IgD-negative memory B cell (primary cell): ENCODE data around the gene CAMK2D. TPM values are rescaled to one million over a fixed set of nuclear protein-coding genes. Genes with fewer than 3 reads are reported as not detected.
"Not testable (repeated sequence)": the region's sequence is repeated elsewhere in the genome, so short reads cannot be mapped to it uniquely, and the experiment has no call there.

Experiments used
- H3K27ac Mint-ChIP-seq, 3 donors: one replicate each; pipeline ENCODE4 v1.8.0; 2020 to 2022; ENCODE audit warnings: mild to moderate bottlenecking in 3 of 3, mixed read lengths in 3 of 3, moderate library complexity in 1 of 3
- H3K27me3 Mint-ChIP-seq: one replicate; pipeline ENCODE4 v1.8.0; 2021; ENCODE audit warnings: mixed read lengths
- H3K36me3 Mint-ChIP-seq: one replicate; pipeline ENCODE4 v1.8.0; 2020; ENCODE audit warnings: mild to moderate bottlenecking, mixed read lengths
- H3K4me1 Mint-ChIP-seq, 3 donors: one replicate each; pipeline ENCODE4 v1.8.0; 2020 to 2022; ENCODE audit warnings: mixed read lengths in 3 of 3, mild to moderate bottlenecking in 1 of 3
- H3K4me3 Mint-ChIP-seq, 4 donors: one replicate each; pipeline ENCODE4 v1.8.0; 2020 to 2022; ENCODE audit warnings: mild to moderate bottlenecking in 4 of 4, mixed read lengths in 4 of 4, moderate library complexity in 3 of 4
- H3K9me3 Mint-ChIP-seq, 3 donors: one replicate each; pipeline ENCODE4 v1.8.0; 2020 to 2021; ENCODE audit warnings: mixed read lengths in 3 of 3, mild to moderate bottlenecking in 1 of 3
- polyA plus RNA-seq: library from polyadenylated mRNA; unstranded; fragments of 300-500 nt; fragmentation: Illumina TruSeq; gene quantifications from one replicate; pipeline ENCODE4 v1.2.3, GENCODE V29; 2021

Gene CAMK2D
- polyA plus RNA-seq, 1 donor from 2014 or later = 14.2 TPM

GRCh38 chr4:113695328-113696169, 66.0 kb downstream of the CAMK2D start:
- no peaks in the 10 kb centered on the region for H3K9me3 Mint-ChIP-seq
- no peaks in the 10 kb centered on the region for H3K27me3 Mint-ChIP-seq
- peaks cover 5% of the 10 kb centered on the region for H3K36me3 Mint-ChIP-seq
- H3K4me1 Mint-ChIP-seq = peaks cover 10 to 24% (median 12%) of the 10 kb centered on the region in 3 donors
- no peak overlapping the region for H3K27ac Mint-ChIP-seq
- H3K4me3 Mint-ChIP-seq = no peak overlapping the region

- H3K4me3 Mint-ChIP-seq = no peak overlapping the region
- H3K36me3 Mint-ChIP-seq = peaks cover 1% of the 10 kb centered on the region
- H3K4me1 Mint-ChIP-seq = peaks cover 11 to 30% (median 16%) of the 10 kb centered on the region in 3 donors
- H3K27me3 Mint-ChIP-seq = no peaks in the 10 kb centered on the region
- no peaks in the 10 kb centered on the region for H3K9me3 Mint-ChIP-seq
- peak overlapping the region in 1 of 3 donors; percentile 80 for H3K27ac Mint-ChIP-seq
Observed at GRCh38 chr4:113694008-113694407, 67.5 kb downstream of the CAMK2D start.

GRCh38 chr4:113692809-113693411, 68.6 kb downstream of the CAMK2D start:
- Mint-ChIP-seq H3K36me3 (peaks cover 2% of the 10 kb centered on the region), H3K27me3 (no peaks in the 10 kb centered on the region), H3K9me3 (no peaks in the 10 kb centered on the region), H3K4me1 (peaks cover 13 to 39% (median 18%) of the 10 kb centered on the region in 3 donors), H3K4me3 (peak overlapping the region in 2 of 4 donors; percentile 23 to 78), H3K27ac (no peak overlapping the region)

- no peak overlapping the region for H3K4me3 Mint-ChIP-seq
- H3K9me3 Mint-ChIP-seq = no peaks in the 10 kb centered on the region
- H3K4me1 Mint-ChIP-seq = peaks cover 13 to 39% (median 22%) of the 10 kb centered on the region in 3 donors
- no peak overlapping the region for H3K27ac Mint-ChIP-seq
- peaks cover 2% of the 10 kb centered on the region for H3K36me3 Mint-ChIP-seq
- H3K27me3 Mint-ChIP-seq = no peaks in the 10 kb centered on the region
Observed at GRCh38 chr4:113691676-113692075, 69.9 kb downstream of the CAMK2D start.

- Mint-ChIP-seq H3K36me3 (peaks cover 2% of the 10 kb centered on the region), H3K4me3 (no peak overlapping the region), H3K27ac (no peak overlapping the region), H3K4me1 (peaks cover 19 to 39% (median 25%) of the 10 kb centered on the region in 3 donors), H3K9me3 (no peaks in the 10 kb centered on the region), H3K27me3 (no peaks in the 10 kb centered on the region)
Observed at GRCh38 chr4:113689394-113689793, 72.1 kb downstream of the CAMK2D start.

GRCh38 chr4:113687067-113687718, 74.3 kb downstream of the CAMK2D start:
- Mint-ChIP-seq H3K9me3 (no peaks in the 10 kb centered on the region), H3K4me3 (no peak overlapping the region), H3K27me3 (no peaks in the 10 kb centered on the region), H3K36me3 (peaks cover 2% of the 10 kb centered on the region), H3K4me1 (peaks cover 24 to 32% (median 30%) of the 10 kb centered on the region in 3 donors), H3K27ac (no peak overlapping the region)

- H3K27me3 Mint-ChIP-seq, H3K27ac Mint-ChIP-seq, H3K9me3 Mint-ChIP-seq, H3K4me3 Mint-ChIP-seq, H3K36me3 Mint-ChIP-seq: not testable (repeated sequence)
- peaks cover 21 to 29% (median 26%) of the 10 kb centered on the region in 3 donors for H3K4me1 Mint-ChIP-seq
Observed at GRCh38 chr4:113685157-113685556, 76.4 kb downstream of the CAMK2D start.

GRCh38 chr4:113684534-113685091, 76.9 kb downstream of the CAMK2D start:
- Mint-ChIP-seq H3K27ac (no peak overlapping the region), H3K9me3 (peaks cover 0 to 6% (median 4%) of the 10 kb centered on the region in 3 donors), H3K4me1 (peaks cover 20 to 29% (median 21%) of the 10 kb centered on the region in 3 donors), H3K27me3 (no peaks in the 10 kb centered on the region), H3K4me3 (no peak overlapping the region), H3K36me3 (peaks cover 2% of the 10 kb centered on the region)

GRCh38 chr4:113682730-113683537, 78.6 kb downstream of the CAMK2D start:
- Mint-ChIP-seq H3K9me3 (peaks cover 0 to 6% (median 4%) of the 10 kb centered on the region in 3 donors), H3K36me3 (peaks cover 4% of the 10 kb centered on the region)

GRCh38 chr4:113678641-113679040, 82.9 kb downstream of the CAMK2D start:
- Mint-ChIP-seq H3K4me1 (peaks cover 17 to 30% (median 18%) of the 10 kb centered on the region in 3 donors), H3K27ac (no peak overlapping the region), H3K4me3 (no peak overlapping the region), H3K27me3 (no peaks in the 10 kb centered on the region), H3K36me3 (peaks cover 9% of the 10 kb centered on the region), H3K9me3 (peaks cover 0 to 6% (median 4%) of the 10 kb centered on the region in 3 donors)

More at GRCh38 chr4:113682730-113683537, 78.6 kb downstream of the CAMK2D start:
- H3K4me1 Mint-ChIP-seq = peaks cover 8 to 23% (median 18%) of the 10 kb centered on the region in 3 donors
- no peaks in the 10 kb centered on the region for H3K27me3 Mint-ChIP-seq
- H3K4me3 Mint-ChIP-seq = peak overlapping the region in 2 of 4 donors; percentile 6 to 19
- peak overlapping the region; percentile 4 to 85 (median 36) for H3K27ac Mint-ChIP-seq

- Mint-ChIP-seq H3K36me3 (peaks cover 9% of the 10 kb centered on the region), H3K9me3 (peaks cover 0 to 6% (median 4%) of the 10 kb centered on the region in 3 donors), H3K4me3 (peak overlapping the region; percentile 46 to 84 (median 70)), H3K4me1 (peaks cover 16 to 25% (median 19%) of the 10 kb centered on the region in 3 donors), H3K27ac (peak overlapping the region; percentile 33 to 84 (median 69)), H3K27me3 (no peaks in the 10 kb centered on the region)
Observed at GRCh38 chr4:113677325-113677724, 84.2 kb downstream of the CAMK2D start.

GRCh38 chr4:113675731-113676697, 85.5 kb downstream of the CAMK2D start:
- Mint-ChIP-seq H3K9me3 (no peaks in the 10 kb centered on the region), H3K27ac (peak overlapping the region in 1 of 3 donors; percentile 63), H3K36me3 (peaks cover 9% of the 10 kb centered on the region), H3K4me3 (peak overlapping the region in 1 of 4 donors; percentile 43), H3K4me1 (peaks cover 16 to 29% (median 19%) of the 10 kb centered on the region in 3 donors), H3K27me3 (no peaks in the 10 kb centered on the region)

- H3K27me3 Mint-ChIP-seq = no peaks in the 10 kb centered on the region
- no peaks in the 10 kb centered on the region for H3K9me3 Mint-ChIP-seq
- no peak overlapping the region for H3K4me3 Mint-ChIP-seq
- H3K4me1 Mint-ChIP-seq = peaks cover 16 to 29% (median 19%) of the 10 kb centered on the region in 3 donors
- H3K27ac Mint-ChIP-seq = no peak overlapping the region
- peaks cover 9% of the 10 kb centered on the region for H3K36me3 Mint-ChIP-seq
Observed at GRCh38 chr4:113674733-113675132, 86.8 kb downstream of the CAMK2D start.
